Loucy (cell line): ENCODE data around the gene CDH24.

ENCODE experiments used
- H2AFZ ChIP-seq: fragments of 200-600 bp; sonication (generic); 2 replicates; pipeline ENCODE4 v1.6.0; 2016; ENCODE audit warnings: antibody characterized with exemption, mild to moderate bottlenecking, low read length, moderate library complexity
- H3F3A ChIP-seq: fragments of 200-600 bp; 2 replicates; pipeline ENCODE4 v1.6.0; 2016; ENCODE audit warnings: antibody characterized with exemption, low read depth, mild to moderate bottlenecking
- H3K27me3 ChIP-seq: fragments of 200-600 bp; sonication (generic); 2 replicates; pipeline ENCODE4 v1.6.1; 2014; ENCODE audit warnings: low read length, mild to moderate bottlenecking; ENCODE audit not compliant: insufficient read depth, poor library complexity, severe bottlenecking
- H3K36me3 ChIP-seq: fragments of 200-600 bp; sonication (generic); 2 replicates; pipeline ENCODE4 v1.6.1; 2016; ENCODE audit warnings: low read length; ENCODE audit not compliant: insufficient read depth
- H3K4me1 ChIP-seq: fragments of 200-600 bp; sonication (generic); 2 replicates; pipeline ENCODE4 v1.5.1; 2014; ENCODE audit warnings: low read length, mild to moderate bottlenecking; ENCODE audit not compliant: insufficient read depth, poor library complexity, severe bottlenecking
- H3K4me2 ChIP-seq: fragments of 200-600 bp; sonication (generic); 2 replicates; pipeline ENCODE4 v1.6.0; 2014; ENCODE audit warnings: antibody characterized with exemption, low read length, low read depth, mild to moderate bottlenecking; ENCODE audit not compliant: poor library complexity, severe bottlenecking
- H3K4me3 ChIP-seq: fragments of 200-600 bp; sonication (generic); 2 replicates; pipeline ENCODE4 v1.5.1; 2014; ENCODE audit warnings: low read length, mild to moderate bottlenecking, mixed read lengths; ENCODE audit not compliant: poor library complexity, severe bottlenecking
- H3K79me2 ChIP-seq: fragments of 200-600 bp; sonication (generic); 2 replicates; pipeline ENCODE4 v1.6.1; 2014; ENCODE audit warnings: low read length; ENCODE audit not compliant: insufficient read depth
- H3K9ac ChIP-seq: fragments of 200-600 bp; sonication (generic); 2 replicates; pipeline ENCODE4 v1.6.0; 2014; ENCODE audit warnings: mild to moderate bottlenecking, low read depth, low read length, moderate library complexity; ENCODE audit not compliant: poor library complexity, severe bottlenecking
- H3K9me2 ChIP-seq: fragments of 200-600 bp; sonication (generic); replicated peaks from 2 replicates; pipeline ENCODE4 v1.6.1; 2016; ENCODE audit warnings: low read depth, low read length, mixed read lengths
- H3K9me3 ChIP-seq: fragments of 200-600 bp; sonication (generic); 2 replicates; pipeline ENCODE4 v1.6.1; 2014; ENCODE audit warnings: mild to moderate bottlenecking, antibody characterized with exemption, low read length, low read depth; ENCODE audit not compliant: insufficient read depth
- H4K20me1 ChIP-seq: fragments of 200-600 bp; sonication (generic); 2 replicates; pipeline ENCODE4 v1.6.0; 2014; ENCODE audit warnings: antibody characterized with exemption, low read length, mild to moderate bottlenecking; ENCODE audit not compliant: insufficient read depth, poor library complexity, severe bottlenecking
- CTCF ChIP-seq: fragments of 200-600 bp; sonication (generic); conservative IDR thresholded peaks from 2 replicates; pipeline ENCODE4 v1.5.1; 2014; ENCODE audit warnings: mild to moderate bottlenecking, antibody characterized with exemption, low read length
- EZH2phosphoT487 ChIP-seq: fragments of 200-600 bp; IDR thresholded peaks from 2 replicates; pipeline ENCODE4 v1.6.1; 2018; ENCODE audit warnings: antibody characterized with exemption, mild to moderate bottlenecking, moderate library complexity, borderline replicate concordance

CDH24 gene

GRCh38 chr14:23021434-23021833 lies 35.9 kb downstream of the CDH24 start:
- Histone ChIP-seq H3K4me3 (no peak overlapping the region), H2AFZ (no peak overlapping the region), H3K27me3 (no peaks in the 10 kb centered on the region), H3F3A (no peaks in the 10 kb centered on the region), H3K9ac (no peak overlapping the region), H3K9me2 (no peaks in the 10 kb centered on the region), H3K4me1 (peaks cover 15% of the 10 kb centered on the region), H3K9me3 (no peaks in the 10 kb centered on the region), H4K20me1 (no peaks in the 10 kb centered on the region), H3K4me2 (no peak overlapping the region), H3K36me3 (no peaks in the 10 kb centered on the region; the same call in 1 of the 2 replicates), H3K79me2 (no peaks in the 10 kb centered on the region)
- TF ChIP-seq EZH2phosphoT487 (no peak), CTCF (no peak)

GRCh38 chr14:23020143-23021128 lies 36.9 kb downstream of the CDH24 start:
- no peaks in the 10 kb centered on the region for H3K36me3 ChIP-seq
- H3K27me3 ChIP-seq: no peaks in the 10 kb centered on the region
- H3K9me3 ChIP-seq: no peaks in the 10 kb centered on the region
- no peaks in the 10 kb centered on the region for H3F3A ChIP-seq
- peaks cover 9% of the 10 kb centered on the region for H3K4me1 ChIP-seq
- TF ChIP-seq CTCF (no peak), EZH2phosphoT487 (no peak)
- H3K4me2 ChIP-seq: no peak overlapping the region
- H3K9ac ChIP-seq: no peak overlapping the region
- H3K9me2 ChIP-seq: no peaks in the 10 kb centered on the region
- H4K20me1 ChIP-seq: no peaks in the 10 kb centered on the region
- H3K79me2 ChIP-seq: no peaks in the 10 kb centered on the region
- H3K4me3 ChIP-seq: no peak overlapping the region
- H2AFZ ChIP-seq: no peak overlapping the region

GRCh38 chr14:23018107-23018506 lies 39.2 kb downstream of the CDH24 start:
- no peak overlapping the region for H3K9ac ChIP-seq
- no peaks in the 10 kb centered on the region for H4K20me1 ChIP-seq
- H3K79me2 ChIP-seq: no peaks in the 10 kb centered on the region
- H3K4me3 ChIP-seq: no peak overlapping the region
- no peaks in the 10 kb centered on the region for H3K27me3 ChIP-seq
- H3F3A ChIP-seq: no peaks in the 10 kb centered on the region
- H3K4me2 ChIP-seq: no peak overlapping the region
- no peaks in the 10 kb centered on the region for H3K4me1 ChIP-seq
- H3K36me3 ChIP-seq: no peaks in the 10 kb centered on the region
- no peaks in the 10 kb centered on the region for H3K9me3 ChIP-seq
- H3K9me2 ChIP-seq: no peaks in the 10 kb centered on the region
- TF ChIP-seq CTCF (no peak), EZH2phosphoT487 (no peak)
- no peak overlapping the region for H2AFZ ChIP-seq
